Retina (tissue), 1 donor: Measurements from ENCODE around the gene TRPM2.
"Not testable (repeated sequence)": the region's sequence is repeated elsewhere in the genome, so short reads cannot be mapped to it uniquely, and the experiment has no call there.

Experiments
- DNase-seq: peaks from one replicate; pipeline ENCODE4 v3.0.0-alpha.2; 2016

Gene TRPM2

GRCh38 chr21:44416193-44416592 lies 62.8 kb downstream of the TRPM2 start:
- no peak for DNase-seq

DNA sequence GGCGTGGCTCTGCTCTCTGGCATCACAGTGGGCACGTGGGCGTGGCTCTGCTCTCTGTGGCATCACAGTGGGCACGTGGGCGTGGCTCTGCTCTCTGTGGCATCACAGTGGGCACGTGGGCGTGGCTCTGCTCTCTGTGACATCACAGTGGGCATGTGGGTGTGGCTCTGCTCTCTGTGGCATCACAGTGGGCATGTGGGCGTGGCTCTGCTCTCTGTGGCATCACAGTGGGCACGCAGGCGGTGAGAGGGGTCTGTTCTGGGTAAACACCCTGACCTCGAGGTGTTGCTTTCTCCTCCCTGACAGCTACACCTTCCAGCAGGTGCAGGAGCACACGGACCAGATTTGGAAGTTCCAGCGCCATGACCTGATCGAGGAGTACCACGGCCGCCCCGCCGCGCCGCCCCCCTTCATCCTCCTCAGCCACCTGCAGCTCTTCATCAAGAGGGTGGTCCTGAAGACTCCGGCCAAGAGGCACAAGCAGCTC lies 64.2 kb downstream of the TRPM2 start:
- not testable (repeated sequence) for DNase-seq

GRCh38 chr21:44418108-44418875 lies 64.9 kb downstream of the TRPM2 start:
- DNase-seq, result no peak

DNA sequence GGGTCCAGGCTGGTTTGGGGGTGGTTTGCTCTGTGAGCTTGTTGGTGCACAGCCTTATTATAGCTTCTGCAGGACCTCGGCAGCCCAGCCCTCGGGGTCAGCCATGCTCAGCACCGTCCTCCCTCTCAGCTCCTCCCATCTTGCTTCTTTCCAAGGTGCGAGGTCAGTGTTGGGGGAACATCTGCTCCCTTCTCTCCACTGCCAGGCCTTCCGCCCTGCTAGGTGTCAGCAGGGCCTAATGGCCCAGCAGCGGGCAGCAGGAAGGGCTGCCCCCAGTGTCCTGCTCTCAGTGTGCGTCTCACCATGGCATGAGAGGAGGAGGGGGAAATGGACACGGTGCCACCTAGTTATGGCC lies 65.4 kb downstream of the TRPM2 start:
- DNase-seq, result no peak

GRCh38 chr21:44419679-44420078 lies 66.3 kb downstream of the TRPM2 start:
- DNase-seq, result no peak

DNA sequence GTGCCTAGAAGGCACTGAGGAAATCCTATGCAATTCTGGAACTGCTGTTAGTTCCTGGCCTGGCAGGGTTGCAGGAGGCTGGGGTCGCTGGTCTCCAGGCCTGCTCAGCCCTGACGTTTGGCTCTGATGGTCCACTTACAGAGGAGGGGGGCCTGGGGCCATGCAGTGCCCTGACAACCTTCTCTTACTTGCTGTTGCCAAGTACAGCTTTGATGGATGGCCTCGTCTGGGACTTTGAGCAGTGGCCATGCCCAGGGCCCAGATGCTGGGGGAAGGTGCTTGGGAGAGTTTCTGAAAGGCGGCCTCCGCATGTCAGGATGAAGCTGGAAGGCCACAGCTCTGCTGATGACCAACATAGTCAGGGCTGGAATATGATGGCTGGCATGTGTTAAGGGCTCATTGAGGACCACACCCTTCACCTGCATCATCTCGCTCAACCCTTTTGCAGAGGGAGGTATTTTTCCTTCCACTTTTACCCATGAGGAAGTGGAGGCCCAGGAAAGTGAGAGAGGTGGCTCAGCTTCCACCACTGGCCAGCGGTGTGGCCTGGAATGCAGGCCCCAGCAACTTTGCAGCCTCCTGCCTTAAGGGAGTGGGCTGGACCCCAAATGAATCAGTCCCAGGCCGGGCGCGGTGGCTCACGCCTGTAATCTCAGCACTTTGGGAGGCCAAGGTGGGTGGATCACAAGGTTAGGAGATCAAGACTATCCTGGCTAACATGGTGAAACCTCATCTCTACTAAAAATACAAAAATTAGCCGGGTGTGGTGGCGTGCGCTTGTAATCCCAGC lies 67.2 kb downstream of the TRPM2 start:
- no peak for DNase-seq

DNA sequence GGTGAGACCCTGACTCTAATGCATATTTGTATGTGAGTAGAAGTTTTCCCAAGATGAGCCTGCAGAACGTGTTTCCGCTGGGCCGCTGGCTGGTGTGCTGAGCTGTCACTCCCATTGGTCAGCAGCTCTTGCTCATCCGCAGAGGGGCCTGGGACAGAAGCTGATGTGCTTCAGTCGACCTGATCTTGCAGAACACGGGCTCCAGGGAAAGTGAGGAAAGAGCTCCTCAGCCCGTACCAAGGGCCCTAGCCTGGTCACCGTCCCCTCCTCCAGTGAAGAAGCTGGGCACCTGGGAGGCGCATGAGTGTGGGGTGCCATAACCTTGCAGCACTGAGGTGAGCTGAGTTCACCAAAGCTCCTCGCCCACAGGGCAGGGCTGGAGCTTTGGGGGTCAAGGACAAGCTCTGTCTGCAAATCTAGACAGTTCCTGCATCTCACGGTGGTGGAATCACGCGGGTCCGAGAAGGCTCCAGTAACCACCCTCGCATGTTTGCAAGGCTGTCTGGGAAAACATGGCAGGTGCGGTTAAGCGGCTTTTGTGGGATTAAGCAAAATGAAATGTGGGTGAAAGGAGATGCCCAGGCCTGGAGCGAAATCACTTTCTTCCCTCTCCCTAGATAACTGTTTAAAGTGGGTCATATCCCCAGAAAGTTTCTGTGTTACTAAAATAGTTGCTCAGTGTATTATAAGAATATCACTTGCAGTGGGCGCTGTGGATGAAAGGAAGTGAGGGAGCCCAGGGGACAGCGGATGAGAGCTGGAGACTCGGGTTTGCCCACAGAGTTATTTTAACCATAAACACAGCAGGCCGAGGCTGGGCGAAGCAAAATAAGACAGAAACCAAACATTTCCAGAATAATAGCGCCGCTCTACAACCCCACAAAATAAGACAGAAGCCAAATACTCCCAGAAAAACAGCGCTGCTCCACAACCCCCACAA lies 68.8 kb downstream of the TRPM2 start:
- DNase-seq, result no peak

DNA sequence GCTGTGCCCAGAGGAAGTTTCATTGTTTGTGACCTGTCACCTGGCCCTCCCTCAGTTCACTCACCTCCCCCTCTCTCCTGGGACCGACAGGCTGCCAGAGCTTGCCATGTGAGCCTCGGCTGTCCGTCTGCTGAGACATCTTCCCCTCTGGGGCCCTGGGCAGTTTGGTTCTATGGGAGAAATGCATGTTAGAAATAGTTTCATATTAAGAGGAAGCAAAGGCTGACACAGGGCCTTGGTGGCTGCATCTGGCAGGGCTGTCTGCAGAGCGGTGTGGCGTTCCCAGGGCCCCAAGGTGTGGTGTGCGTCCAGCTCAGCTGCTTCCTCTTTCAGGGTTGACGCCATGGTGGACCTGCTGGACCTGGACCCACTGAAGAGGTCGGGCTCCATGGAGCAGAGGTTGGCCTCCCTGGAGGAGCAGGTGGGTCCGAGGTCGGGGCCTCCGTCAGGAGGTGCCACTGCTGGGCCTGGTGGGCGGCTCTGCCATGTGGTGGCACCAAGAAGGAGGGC lies 69.9 kb downstream of the TRPM2 start:
- no peak for DNase-seq

DNA sequence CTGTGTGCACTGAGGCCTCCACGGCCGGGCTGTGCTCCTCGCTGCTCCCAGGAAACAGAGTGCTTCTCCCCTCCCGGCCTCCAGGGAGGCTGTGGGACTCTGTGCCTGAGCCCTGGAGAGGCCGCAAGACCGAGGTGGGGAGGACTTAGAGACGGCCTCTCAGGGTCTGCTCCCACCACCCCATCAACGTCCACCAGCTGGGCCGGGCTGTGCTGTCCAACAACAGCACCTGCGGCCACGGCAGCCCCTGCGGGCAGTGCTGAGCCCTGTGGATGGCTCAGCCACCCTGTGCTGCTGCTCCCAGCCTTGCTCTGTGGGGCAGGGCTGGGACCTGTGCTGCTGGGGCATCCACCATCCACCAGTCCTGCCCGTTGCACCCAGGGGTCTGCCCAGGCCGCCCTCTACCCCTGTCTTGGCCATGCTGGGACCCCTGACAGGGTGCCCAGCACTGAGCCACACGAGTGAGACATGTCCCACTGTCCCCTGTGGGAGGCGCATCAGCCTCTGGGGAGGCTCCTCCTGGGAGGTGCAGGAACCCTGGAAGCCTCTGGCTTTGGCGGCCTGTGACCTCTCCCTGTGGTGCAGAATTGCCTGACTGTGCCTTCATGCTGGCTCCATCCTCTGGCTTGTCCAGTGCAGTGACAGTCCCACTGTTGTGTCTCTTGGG lies 70.7 kb downstream of the TRPM2 start:
- DNase-seq, result no peak

DNA sequence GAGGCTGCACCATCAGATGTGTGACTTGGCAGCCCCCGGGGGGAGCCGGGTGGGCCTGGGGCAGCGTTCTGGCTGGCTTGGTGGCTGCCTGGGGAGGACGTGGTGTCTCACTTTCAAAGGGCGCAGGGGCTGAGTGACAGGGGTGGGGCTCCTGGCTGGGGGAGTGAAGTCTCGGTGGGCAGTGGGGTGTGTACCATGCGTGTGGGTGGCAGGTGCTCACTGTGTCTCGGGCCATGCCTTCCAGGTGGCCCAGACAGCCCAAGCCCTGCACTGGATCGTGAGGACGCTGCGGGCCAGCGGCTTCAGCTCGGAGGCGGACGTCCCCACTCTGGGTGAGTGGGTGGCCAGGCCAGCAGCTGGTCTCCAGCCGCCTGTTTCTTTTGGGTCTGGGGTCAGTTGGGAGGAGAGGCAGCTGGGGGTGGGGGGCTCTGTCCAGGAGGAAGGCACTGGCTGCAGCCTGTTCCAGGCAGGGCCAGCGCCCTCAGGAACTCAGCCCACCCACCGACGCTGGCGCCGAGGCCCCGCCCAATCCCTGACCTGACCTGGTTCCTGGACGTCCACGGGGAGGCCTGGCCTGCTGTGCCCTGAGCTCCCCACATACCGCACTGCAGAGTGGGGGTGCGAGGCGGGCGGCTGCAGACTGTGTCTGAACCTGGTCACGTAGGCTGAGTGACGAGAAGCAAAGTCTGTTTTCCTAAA lies 71.3 kb downstream of the TRPM2 start:
- DNase-seq, result peak; percentile 50

DNA sequence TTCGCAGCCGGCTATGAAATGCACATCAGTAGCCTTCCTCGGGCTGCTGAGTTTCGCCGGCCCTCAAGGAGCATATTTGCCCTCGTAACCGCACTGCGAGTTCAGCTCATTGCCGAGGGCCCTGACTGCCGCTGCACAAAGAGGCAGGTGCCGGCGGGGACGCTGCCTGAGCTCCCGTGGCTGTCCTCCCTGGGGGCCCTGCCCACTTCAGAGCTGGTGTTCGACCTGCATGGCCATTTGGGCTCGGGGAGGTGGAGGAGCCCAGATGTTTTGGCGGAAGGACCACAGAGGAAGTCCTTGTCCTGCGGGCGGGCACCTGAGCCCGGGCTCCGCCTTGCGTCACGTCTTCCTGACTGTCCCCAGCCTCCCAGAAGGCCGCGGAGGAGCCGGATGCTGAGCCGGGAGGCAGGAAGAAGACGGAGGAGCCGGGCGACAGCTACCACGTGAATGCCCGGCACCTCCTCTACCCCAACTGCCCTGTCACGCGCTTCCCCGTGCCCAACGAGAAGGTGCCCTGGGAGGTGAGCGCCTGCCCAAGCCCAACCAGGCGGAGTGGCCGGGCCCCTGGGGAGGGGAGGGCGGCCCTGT lies 72.0 kb downstream of the TRPM2 start:
- no peak for DNase-seq

DNA sequence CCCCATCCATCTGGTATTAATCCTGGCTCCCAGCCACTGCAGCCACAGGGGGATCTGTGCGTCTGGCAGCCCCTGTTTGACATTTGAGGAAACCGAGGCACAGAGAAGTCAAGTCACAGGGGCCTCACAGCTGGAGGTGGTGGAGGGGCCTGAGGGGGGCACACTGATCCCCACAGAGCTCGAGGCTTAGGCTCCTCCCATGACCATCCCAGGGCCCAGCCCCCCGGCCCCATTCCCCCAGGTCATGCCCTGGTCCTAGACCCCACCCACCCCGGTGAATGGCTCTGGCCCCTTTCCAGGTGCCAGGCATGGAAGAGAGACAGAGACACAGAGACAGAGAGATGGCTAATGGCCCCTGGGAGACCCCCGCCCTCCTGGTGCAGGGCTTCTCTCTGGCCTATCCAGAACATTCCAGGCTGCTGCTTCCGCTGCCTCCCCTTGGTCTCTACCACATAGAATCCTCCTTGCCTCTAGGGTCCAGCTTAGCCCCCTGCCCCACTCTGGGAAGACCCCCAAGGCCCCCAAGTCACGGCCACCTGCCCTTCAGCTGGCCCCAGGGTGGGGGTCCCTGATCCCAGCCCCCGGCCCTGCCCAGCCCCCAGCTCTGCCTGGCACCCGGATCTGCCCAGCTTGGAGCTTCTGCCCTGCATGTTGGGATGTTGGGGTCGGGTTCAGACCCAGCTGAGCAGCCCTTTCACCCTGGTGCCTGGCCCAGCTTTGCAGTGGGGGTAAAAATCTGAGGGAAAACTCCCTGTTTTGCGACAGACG lies 72.7 kb downstream of the TRPM2 start:
- DNase-seq, result no peak

GRCh38 chr21:44426663-44427191 lies 73.3 kb downstream of the TRPM2 start:
- no peak for DNase-seq

- no peak for DNase-seq
Observed at GRCh38 chr21:44427241-44428120, 74.1 kb downstream of the TRPM2 start.

- no peak for DNase-seq
Observed at GRCh38 chr21:44428281-44428960, 75.0 kb downstream of the TRPM2 start.

- no peak for DNase-seq
Observed at GRCh38 chr21:44429894-44430293, 76.5 kb downstream of the TRPM2 start.

DNA sequence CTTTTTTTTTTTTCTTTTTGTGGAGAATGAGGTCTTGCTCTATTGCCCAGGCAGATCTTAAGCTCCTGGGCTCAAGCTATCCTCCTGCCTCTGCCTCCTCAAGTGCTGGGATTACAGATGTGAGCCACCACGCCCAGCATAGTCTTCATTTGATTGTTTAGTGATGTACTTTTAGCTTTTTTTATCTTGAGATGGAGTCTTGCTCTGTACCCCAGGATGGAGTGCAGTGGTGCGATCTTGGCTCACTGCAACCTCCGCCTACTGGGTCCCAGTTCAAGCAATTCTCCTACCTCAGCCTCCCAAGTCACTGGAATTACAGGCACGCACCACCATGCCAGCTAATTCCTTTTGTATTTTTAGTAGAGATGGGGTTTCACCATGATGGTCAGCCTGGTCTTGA lies 77.9 kb downstream of the TRPM2 start:
- DNase-seq, result no peak
